ENCODE measurements around the gene CACNA1A. TPM values are rescaled to one million over a fixed set of nuclear protein-coding genes. Genes with fewer than 3 reads are reported as not detected.

Gene CACNA1A
- total RNA-seq, 4 donors from 2014 or later: 0.33 to 0.75 (median 0.43) TPM

DNA sequence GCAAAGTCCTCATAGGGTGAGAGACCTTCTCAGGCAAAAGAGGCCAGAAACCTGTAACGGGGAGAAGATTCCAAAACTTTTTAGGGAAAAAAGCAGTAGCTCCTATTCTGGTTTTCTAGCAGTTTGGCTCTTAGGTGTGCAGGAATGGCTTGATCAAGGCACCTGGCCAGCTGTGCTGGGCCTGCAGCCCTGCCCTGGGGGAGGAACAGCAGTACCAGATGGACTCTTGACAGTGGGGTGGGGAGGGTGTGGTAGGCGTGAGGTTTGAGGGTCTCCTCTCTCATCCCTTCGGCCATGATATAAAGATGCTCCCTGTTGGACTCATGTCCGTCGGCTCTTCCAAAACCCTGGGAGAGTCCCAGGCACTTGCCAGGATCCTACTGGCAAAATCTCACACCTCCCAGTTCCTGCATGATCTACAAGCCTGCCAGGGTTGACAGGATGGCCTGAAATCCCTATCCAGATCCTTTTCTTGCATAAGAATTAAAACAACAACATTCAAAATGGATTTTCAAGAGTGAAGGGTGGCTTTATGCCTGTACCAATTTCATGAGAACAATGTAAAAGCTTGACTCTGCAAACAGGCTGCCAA lies 235.7 kb downstream of the CACNA1A start:
- Histone ChIP-seq H3K36me3 (no peaks in the 10 kb centered on the region), H3K4me3 (no peak overlapping the region), H3K27ac (replicated peaks in 1 of 4) (no peak overlapping the region), H3K4me1 (no peaks in the 10 kb centered on the region), H3K9me3 (peaks cover 0 to 7% (median 0%) of the 10 kb centered on the region in 4 donors), H3K27me3 (no peaks in the 10 kb centered on the region)
- 89% methylated on average over 4 of the region's 5 CpGs for WGBS
- no peak for DNase-seq (ENCODE audit: extremely low spot score)
- TF ChIP-seq EP300 (IDR thresholded peaks at IDR 0.05) (no peak), POLR2A (IDR thresholded peaks at IDR 0.05; ENCODE audit: low read depth) (no peak), POLR2AphosphoS5 (IDR thresholded peaks at IDR 0.05) (no peak)
- TF ChIP-seq, protein P1, sequence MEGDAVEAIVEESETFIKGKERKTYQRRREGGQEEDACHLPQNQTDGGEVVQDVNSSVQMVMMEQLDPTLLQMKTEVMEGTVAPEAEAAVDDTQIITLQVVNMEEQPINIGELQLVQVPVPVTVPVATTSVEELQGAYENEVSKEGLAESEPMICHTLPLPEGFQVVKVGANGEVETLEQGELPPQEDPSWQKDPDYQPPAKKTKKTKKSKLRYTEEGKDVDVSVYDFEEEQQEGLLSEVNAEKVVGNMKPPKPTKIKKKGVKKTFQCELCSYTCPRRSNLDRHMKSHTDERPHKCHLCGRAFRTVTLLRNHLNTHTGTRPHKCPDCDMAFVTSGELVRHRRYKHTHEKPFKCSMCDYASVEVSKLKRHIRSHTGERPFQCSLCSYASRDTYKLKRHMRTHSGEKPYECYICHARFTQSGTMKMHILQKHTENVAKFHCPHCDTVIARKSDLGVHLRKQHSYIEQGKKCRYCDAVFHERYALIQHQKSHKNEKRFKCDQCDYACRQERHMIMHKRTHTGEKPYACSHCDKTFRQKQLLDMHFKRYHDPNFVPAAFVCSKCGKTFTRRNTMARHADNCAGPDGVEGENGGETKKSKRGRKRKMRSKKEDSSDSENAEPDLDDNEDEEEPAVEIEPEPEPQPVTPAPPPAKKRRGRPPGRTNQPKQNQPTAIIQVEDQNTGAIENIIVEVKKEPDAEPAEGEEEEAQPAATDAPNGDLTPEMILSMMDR (IDR thresholded peaks at IDR 0.05): no peak
- intact Hi-C loops (cut with DNase I): no loop called here

DNA sequence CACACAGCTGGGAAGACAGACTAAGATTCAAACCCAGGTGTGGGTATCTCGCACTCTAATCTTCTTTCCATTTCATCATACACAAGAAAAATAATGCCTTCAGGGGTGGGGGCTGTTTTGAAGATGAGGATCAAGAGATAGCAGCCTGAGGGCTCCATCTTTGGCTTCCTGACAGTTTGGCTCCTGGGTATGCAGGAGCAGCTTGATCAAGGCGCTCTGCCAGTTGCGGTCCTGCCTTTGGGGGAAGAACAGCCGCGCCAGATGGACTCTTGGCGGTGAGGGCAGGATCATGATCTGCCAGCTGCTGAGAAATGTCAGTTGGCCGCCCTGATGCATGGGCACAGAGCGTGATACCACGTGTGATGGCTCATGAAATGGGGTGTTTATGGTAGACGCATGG lies 236.9 kb downstream of the CACNA1A start:
- Histone ChIP-seq H3K4me1 (no peaks in the 10 kb centered on the region), H3K36me3 (no peaks in the 10 kb centered on the region), H3K4me3 (no peak overlapping the region), H3K27me3 (no peaks in the 10 kb centered on the region), H3K27ac (replicated peaks in 1 of 4) (no peak overlapping the region), H3K9me3 (peaks cover 0 to 7% (median 0%) of the 10 kb centered on the region in 4 donors)
- TF ChIP-seq POLR2AphosphoS5 (IDR thresholded peaks at IDR 0.05) (no peak), EP300 (IDR thresholded peaks at IDR 0.05) (no peak), POLR2A (IDR thresholded peaks at IDR 0.05; ENCODE audit: low read depth) (no peak)
- TF ChIP-seq, protein P1 (IDR thresholded peaks at IDR 0.05): no peak
- no peak for DNase-seq (ENCODE audit: extremely low spot score)
- 91% methylated on average over 10 of the region's 10 CpGs for whole genome bisulfite sequencing
- intact Hi-C loops (cut with DNase I): loop anchor here (10.0 kb wide), 1 partner anchor 125 kb away; no protein-coding TSS in a partner anchor

DNA sequence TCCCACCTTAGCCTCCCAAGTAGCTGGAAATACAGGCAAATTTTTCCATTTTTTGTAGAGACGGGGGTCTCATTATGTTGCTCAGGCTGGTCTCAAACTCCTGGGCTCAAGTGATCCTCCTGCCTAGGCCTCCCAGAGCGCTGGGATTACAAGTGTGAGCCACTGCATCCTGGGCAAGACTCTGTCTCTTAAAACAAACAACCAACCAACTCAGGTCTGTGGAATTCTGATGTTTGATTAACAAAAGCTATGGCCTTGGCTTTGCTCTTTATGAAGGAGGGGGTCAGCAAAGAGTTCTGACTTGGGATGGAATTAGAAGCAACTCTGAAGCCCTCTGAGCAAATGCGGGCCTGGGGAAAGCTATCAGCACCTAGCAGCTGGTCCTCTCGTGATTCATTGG lies 238.4 kb downstream of the CACNA1A start:
- peaks cover 0 to 7% (median 0%) of the 10 kb centered on the region in 4 donors for H3K9me3 ChIP-seq
- no peak overlapping the region for H3K4me3 ChIP-seq
- H3K36me3 ChIP-seq: no peaks in the 10 kb centered on the region
- TF ChIP-seq POLR2A (IDR thresholded peaks at IDR 0.05; ENCODE audit: low read depth) (no peak), EP300 (IDR thresholded peaks at IDR 0.05) (no peak), POLR2AphosphoS5 (IDR thresholded peaks at IDR 0.05) (no peak)
- TF ChIP-seq, protein P1 (IDR thresholded peaks at IDR 0.05): no peak
- no peak overlapping the region for H3K27ac ChIP-seq (replicated peaks in 1 of 4)
- H3K4me1 ChIP-seq: no peaks in the 10 kb centered on the region
- no peaks in the 10 kb centered on the region for H3K27me3 ChIP-seq
- intact Hi-C loops (cut with DNase I): loop anchor here (10.0 kb wide), 1 partner anchor 123 kb away; no protein-coding TSS in a partner anchor
- 78% methylated on average over 4 of the region's 4 CpGs for WGBS
- DNase-seq (ENCODE audit: extremely low spot score): no peak

DNA sequence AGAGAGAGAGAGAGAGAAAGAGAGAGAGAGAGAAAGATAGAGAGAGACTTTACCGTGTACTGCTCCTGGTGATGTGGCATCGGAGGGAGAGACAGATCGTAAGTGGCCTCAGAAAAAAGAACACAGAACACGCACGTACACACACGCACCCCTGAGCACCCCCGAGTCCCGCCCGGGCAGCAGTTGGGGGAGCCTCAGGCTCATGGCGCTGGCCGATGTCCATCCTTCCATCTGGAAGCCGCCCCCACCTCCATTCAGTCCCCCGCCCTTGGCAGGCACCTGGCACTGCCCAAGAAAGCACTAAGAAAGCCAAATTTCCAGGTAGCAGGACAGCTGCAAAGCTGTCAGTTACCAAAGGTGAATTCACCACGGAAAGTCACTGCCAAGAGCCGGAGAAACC lies 239.1 kb downstream of the CACNA1A start:
- WGBS: 81% methylated on average over 15 of the region's 15 CpGs
- peaks cover 0 to 7% (median 0%) of the 10 kb centered on the region in 4 donors for H3K9me3 ChIP-seq
- no peaks in the 10 kb centered on the region for H3K27me3 ChIP-seq
- no peaks in the 10 kb centered on the region for H3K36me3 ChIP-seq
- TF ChIP-seq POLR2A (IDR thresholded peaks at IDR 0.05; ENCODE audit: low read depth) (no peak), EP300 (IDR thresholded peaks at IDR 0.05) (no peak), POLR2AphosphoS5 (IDR thresholded peaks at IDR 0.05) (no peak)
- TF ChIP-seq, protein P1 (IDR thresholded peaks at IDR 0.05): no peak
- no peak overlapping the region for H3K27ac ChIP-seq (replicated peaks in 1 of 4)
- H3K4me3 ChIP-seq: no peak overlapping the region
- intact Hi-C loops (cut with DNase I): loop anchor here (10.0 kb wide), 1 partner anchor 122 kb away; no protein-coding TSS in a partner anchor
- DNase-seq (ENCODE audit: extremely low spot score): no peak
- H3K4me1 ChIP-seq: no peaks in the 10 kb centered on the region

All from esophagus muscularis mucosa (tissue), 4 donors.